GM12891 (cell line): Measurements from ENCODE around the gene ZNF185. TPM values are rescaled to one million over a fixed set of nuclear protein-coding genes. Genes with fewer than 3 reads are reported as not detected.

Experiments
- DNase-seq: peaks from one replicate; pipeline ENCODE4 v3.0.0; 2011; ENCODE audit warnings: low spot score; ENCODE audit not compliant: insufficient read length
- FAIRE-seq: peaks from 2 replicates; lab custom pipeline; 2011; peaks lifted over from hg19 to GRCh38; lab: Jason Lieb, UNC
- PAX5 ChIP-seq: IDR thresholded peaks from 2 replicates; pipeline ENCODE4 v1.6.1; 2011; ENCODE audit warnings: low read length, moderate library complexity, mild to moderate bottlenecking; ENCODE audit not compliant: insufficient read depth, severe bottlenecking
- POLR2A ChIP-seq: IDR thresholded peaks from 2 replicates; pipeline ENCODE4 v1.6.1; 2011; ENCODE audit warnings: low read depth, low read length, control low read depth
- POLR2AphosphoS5 ChIP-seq: IDR thresholded peaks from 2 replicates; pipeline ENCODE4 v1.6.1; 2011; ENCODE audit warnings: low read depth, low read length, control low read depth
- POU2F2 ChIP-seq: IDR thresholded peaks from 2 replicates; pipeline ENCODE4 v1.6.1; 2011; ENCODE audit warnings: low read depth, mild to moderate bottlenecking, control low read depth, low read length, moderate library complexity
- SPI1 ChIP-seq: IDR thresholded peaks from 2 replicates; pipeline ENCODE4 v1.6.1; 2011; ENCODE audit warnings: low read depth, low read length, control low read depth
- TAF1 ChIP-seq: IDR thresholded peaks from 2 replicates; pipeline ENCODE4 v1.6.1; 2011; ENCODE audit warnings: low read depth, low read length, control low read depth
- polyA plus RNA-seq: library from polyadenylated mRNA; unstranded; fragments of >200 nt; gene quantifications from one replicate; pipeline ENCODE4 v1.2.1, GENCODE V29; 2012; ENCODE audit warnings: low read depth, missing spikeins, inconsistent platforms; ENCODE audit not compliant: missing spikeins

Gene ZNF185
- 0.58 TPM for polyA plus RNA-seq

GRCh38 chrX:152897222-152898131, at the start of gene ZNF185:
TSS of gene ZNF185 (plus strand) at chrX:152898067. CDS start at chrX:152914490, 16,423 bp downstream.
- no peak for TF ChIP-seq TAF1
- no peak for TF ChIP-seq SPI1
- TF ChIP-seq PAX5: no peak
- TF ChIP-seq POLR2A: no peak
- no peak for TF ChIP-seq POU2F2
- no peak for TF ChIP-seq POLR2AphosphoS5
- FAIRE-seq (no peak), DNase-seq (no peak)

GRCh38 chrX:152850465-152850864, 47.4 kb upstream of the ZNF185 start:
- DNase-seq: no peak
- no peak for FAIRE-seq
- TF ChIP-seq POLR2A: no peak
- no peak for TF ChIP-seq PAX5
- TF ChIP-seq POLR2AphosphoS5: no peak
- no peak for TF ChIP-seq SPI1
- no peak for TF ChIP-seq POU2F2
- TF ChIP-seq TAF1: no peak

GRCh38 chrX:152853986-152854385, 43.9 kb upstream of the ZNF185 start:
- TF ChIP-seq TAF1: no peak
- TF ChIP-seq POLR2A: no peak
- no peak for TF ChIP-seq POU2F2
- no peak for TF ChIP-seq PAX5
- TF ChIP-seq POLR2AphosphoS5: no peak
- no peak for TF ChIP-seq SPI1
- FAIRE-seq (no peak), DNase-seq (no peak)

DNA sequence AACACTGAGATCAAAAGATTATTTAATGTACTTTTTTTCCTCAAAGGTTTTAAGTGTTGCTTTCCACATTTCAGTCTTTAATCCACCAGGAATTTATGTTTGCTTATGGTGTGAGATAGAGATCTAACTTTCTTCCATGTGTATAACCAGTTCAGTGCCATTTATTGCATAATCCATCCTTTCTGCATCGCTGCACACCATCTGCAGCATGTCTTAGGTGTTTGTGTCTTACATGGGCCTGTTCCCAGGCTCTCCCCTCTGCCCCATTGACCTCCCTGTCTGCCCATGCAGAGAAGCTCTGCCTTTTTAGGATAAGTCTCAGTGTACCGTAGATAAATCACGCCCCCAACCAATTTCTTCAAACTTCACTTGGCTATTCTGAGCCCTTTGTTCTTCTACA, 36.8 kb upstream of the ZNF185 start:
- DNase-seq (no peak), FAIRE-seq (peak; percentile 50)
- TF ChIP-seq PAX5: no peak
- no peak for TF ChIP-seq POLR2AphosphoS5
- no peak for TF ChIP-seq POU2F2
- no peak for TF ChIP-seq TAF1
- TF ChIP-seq SPI1: no peak
- TF ChIP-seq POLR2A: no peak

GRCh38 chrX:152861826-152862225, 36.0 kb upstream of the ZNF185 start:
- DNase-seq (no peak), FAIRE-seq (no peak)
- no peak for TF ChIP-seq POLR2AphosphoS5
- no peak for TF ChIP-seq TAF1
- no peak for TF ChIP-seq POLR2A
- no peak for TF ChIP-seq PAX5
- no peak for TF ChIP-seq SPI1
- no peak for TF ChIP-seq POU2F2

- DNase-seq (no peak), FAIRE-seq (no peak)
- no peak for TF ChIP-seq PAX5
- TF ChIP-seq POLR2AphosphoS5: no peak
- TF ChIP-seq SPI1: no peak
- no peak for TF ChIP-seq TAF1
- TF ChIP-seq POLR2A: no peak
- no peak for TF ChIP-seq POU2F2
Measured at GRCh38 chrX:152865232-152865920, 32.5 kb upstream of the ZNF185 start.

DNA sequence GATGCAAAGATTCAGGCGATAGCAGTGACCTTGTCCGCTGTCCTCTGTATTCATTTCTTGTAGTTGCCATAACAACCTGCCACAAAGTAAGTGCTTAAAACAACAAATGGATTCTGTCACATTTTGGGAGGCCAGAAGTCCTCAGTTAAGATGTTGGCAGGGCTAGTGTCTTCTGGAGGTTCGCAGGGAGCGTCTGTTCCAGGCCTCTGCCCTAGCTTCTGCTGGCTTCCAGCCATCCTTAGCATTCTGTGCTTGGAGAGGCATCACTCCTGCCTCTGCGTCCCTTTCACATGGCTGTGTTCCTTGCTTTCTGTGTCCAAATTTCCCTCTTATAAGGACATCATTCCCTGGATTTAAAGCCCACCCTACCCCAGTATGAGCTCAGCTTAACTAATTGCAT, 31.5 kb upstream of the ZNF185 start:
- DNase-seq: no peak
- TF ChIP-seq POLR2A (no peak), SPI1 (no peak), PAX5 (no peak), TAF1 (no peak), POLR2AphosphoS5 (no peak), POU2F2 (no peak)
- FAIRE-seq: no peak

DNA sequence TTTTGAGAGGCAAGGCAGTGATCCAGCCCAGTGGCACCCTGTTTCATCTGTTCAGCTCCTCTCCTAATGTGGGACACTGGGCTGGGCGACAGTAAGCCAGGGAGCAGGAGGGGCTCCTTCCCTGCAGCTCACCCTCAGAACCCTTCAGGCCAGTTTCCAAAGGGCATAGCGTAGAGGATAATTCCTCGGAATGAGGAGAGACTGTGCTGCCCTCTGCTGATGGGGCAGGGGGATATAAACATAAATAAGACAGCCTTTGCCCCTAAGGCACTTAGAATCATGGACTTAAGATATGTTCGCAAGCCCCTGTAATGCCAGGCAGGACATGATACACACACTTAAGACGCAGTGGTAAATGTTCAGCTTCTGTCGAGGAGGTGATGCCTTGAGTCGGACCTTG, 27.9 kb upstream of the ZNF185 start:
- FAIRE-seq: no peak
- TF ChIP-seq TAF1 (no peak), SPI1 (no peak), POLR2A (no peak), PAX5 (no peak), POU2F2 (no peak), POLR2AphosphoS5 (no peak)
- DNase-seq: no peak

- FAIRE-seq (no peak), DNase-seq (no peak)
- TF ChIP-seq TAF1: no peak
- TF ChIP-seq POLR2AphosphoS5: no peak
- TF ChIP-seq POU2F2: no peak
- TF ChIP-seq PAX5: no peak
- no peak for TF ChIP-seq SPI1
- no peak for TF ChIP-seq POLR2A
Measured at GRCh38 chrX:152871260-152871659, 26.6 kb upstream of the ZNF185 start.
